Transverse colon (tissue), 4 donors: ENCODE results near the gene UNC13A.

Experiments
- CTCF ChIP-seq, 5 experiments: fragments of 200-600 bp in 3 of 5; fragments of 450-650 bp in 2 of 5; sonication (generic) in 3 of 5; IDR thresholded peaks; 1 replicate in 2 of 5; 2 replicates in 3 of 5; pipeline ENCODE4 v1.5.1; 2016 to 2017; ENCODE audit warnings: antibody characterized with exemption in 5 of 5, inconsistent platforms in 3 of 5, mild to moderate bottlenecking in 2 of 5, moderate library complexity in 1 of 5
- EP300 ChIP-seq: sonication (generic); formaldehyde crosslinking; IDR thresholded peaks from one replicate; pipeline ENCODE4 v1.6.1; 2017; ENCODE audit warnings: antibody characterized with exemption, low read depth
- POLR2A ChIP-seq: fragments of 450-650 bp; IDR thresholded peaks from one replicate; pipeline ENCODE4 v1.6.1; 2016; ENCODE audit warnings: antibody characterized with exemption, mild to moderate bottlenecking, moderate library complexity
- POLR2AphosphoS5 ChIP-seq, 3 donors: sonication (generic); formaldehyde crosslinking; IDR thresholded peaks; one replicate each; pipeline ENCODE4 v1.6.1; 2016; ENCODE audit warnings: antibody characterized with exemption in 3 of 3

GRCh38 chr19:17684256-17684655 is 3.9 kb downstream of the UNC13A start:
- TF ChIP-seq CTCF (IDR thresholded peaks at IDR 0.05) (no peak), POLR2AphosphoS5 (IDR thresholded peaks at IDR 0.05) (no peak), POLR2A (no peak), EP300 (no peak)
